Measurements from ENCODE around the gene CCDC13.

Gene CCDC13

GRCh38 chr3:42803414-42804105, 30.5 kb upstream of the CCDC13 start:
- TF ChIP-seq CTCF (conservative IDR thresholded peaks at IDR 0.05; ENCODE audit: low read length) = no peak
- no peak for DNase-seq (ENCODE audit: low read depth)
- peak overlapping the region; percentile 91 for H3K4me3 ChIP-seq (ENCODE audit: low read length)

DNA sequence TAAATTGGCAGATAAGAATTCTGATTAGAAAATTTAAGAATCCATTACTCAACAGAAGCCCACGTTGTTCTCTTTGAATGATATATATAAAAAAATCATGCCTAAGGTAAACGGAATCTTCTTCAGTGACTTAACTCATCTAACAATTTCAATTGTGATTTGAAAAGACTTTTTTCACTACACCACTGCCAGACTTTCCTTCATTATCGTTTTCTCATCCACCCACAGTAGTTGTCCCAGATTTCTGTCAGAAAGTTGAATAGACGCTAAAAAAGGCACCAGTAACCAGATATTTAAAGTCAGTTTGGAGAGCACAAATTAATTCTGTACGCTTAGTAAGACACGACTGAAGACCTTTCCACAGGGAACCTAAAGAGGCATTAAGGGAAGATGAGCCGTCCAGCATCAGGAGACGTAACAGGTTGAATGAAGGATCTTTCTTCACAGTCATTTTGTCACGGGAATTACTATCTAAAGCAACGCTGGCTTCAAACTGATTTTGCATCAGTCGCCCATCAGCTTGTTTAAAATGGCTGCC, 29.9 kb upstream of the CCDC13 start:
- peak overlapping the region; percentile 91 for H3K4me3 ChIP-seq (ENCODE audit: low read length)
- TF ChIP-seq CTCF (conservative IDR thresholded peaks at IDR 0.05; ENCODE audit: low read length) = no peak
- DNase-seq (ENCODE audit: low read depth) = no peak

DNA sequence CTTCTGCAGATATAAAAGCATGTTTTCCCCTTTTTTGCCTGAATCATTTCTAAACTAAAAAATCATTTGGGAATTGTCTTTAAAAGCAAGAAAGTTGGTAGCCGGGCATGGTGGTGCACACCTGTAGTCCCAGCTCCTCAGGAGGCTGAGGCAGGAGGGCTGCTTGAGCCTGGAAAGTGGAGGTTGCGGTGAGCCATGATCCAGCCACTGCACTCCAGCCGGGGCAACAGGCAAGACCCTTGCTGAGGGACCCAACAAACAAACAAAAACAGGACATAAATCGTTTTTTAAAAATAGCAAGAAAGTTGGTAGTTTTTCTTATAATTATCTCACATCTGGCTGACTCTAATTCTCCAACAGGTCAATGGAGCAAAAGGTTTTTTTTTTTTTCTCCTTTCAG, 28.7 kb upstream of the CCDC13 start:
- DNase-seq (ENCODE audit: low read depth) = no peak
- H3K4me3 ChIP-seq (ENCODE audit: low read length) = no peak overlapping the region
- no peak for TF ChIP-seq CTCF (conservative IDR thresholded peaks at IDR 0.05; ENCODE audit: low read length)

- TF ChIP-seq CTCF (conservative IDR thresholded peaks at IDR 0.05; ENCODE audit: low read length) = no peak
- H3K4me3 ChIP-seq (ENCODE audit: low read length) = no peak overlapping the region
- no peak for DNase-seq (ENCODE audit: low read depth)
These were observed 28.1 kb upstream of the CCDC13 start for GRCh38 chr3:42801048-42801620.

GRCh38 chr3:42800251-42800650, 27.2 kb upstream of the CCDC13 start:
- DNase-seq (ENCODE audit: low read depth) = no peak
- TF ChIP-seq CTCF (conservative IDR thresholded peaks at IDR 0.05; ENCODE audit: low read length) = no peak
- H3K4me3 ChIP-seq (ENCODE audit: low read length) = no peak overlapping the region

DNA sequence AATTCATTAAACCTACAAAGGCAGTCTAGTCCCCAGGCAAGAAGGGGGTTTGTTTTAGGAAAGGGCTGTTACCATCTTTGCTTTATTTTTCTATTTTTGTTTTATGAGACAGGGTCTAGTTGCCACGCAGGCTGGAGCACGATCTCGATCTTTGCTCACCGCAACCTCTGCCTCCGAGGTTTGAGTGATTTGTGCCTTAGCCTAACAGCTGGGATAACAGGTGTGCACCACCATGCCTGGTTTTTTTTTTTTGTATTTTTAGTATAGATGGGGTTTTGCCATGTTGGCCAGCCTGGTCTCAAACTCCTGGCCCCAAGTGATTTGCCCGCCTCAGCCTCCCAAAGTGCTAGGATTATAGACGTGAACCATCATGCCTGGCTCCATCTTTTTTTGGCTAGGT, 26.3 kb upstream of the CCDC13 start:
- no peak overlapping the region for H3K4me3 ChIP-seq (ENCODE audit: low read length)
- DNase-seq (ENCODE audit: low read depth) = no peak
- no peak for TF ChIP-seq CTCF (conservative IDR thresholded peaks at IDR 0.05; ENCODE audit: low read length)

DNA sequence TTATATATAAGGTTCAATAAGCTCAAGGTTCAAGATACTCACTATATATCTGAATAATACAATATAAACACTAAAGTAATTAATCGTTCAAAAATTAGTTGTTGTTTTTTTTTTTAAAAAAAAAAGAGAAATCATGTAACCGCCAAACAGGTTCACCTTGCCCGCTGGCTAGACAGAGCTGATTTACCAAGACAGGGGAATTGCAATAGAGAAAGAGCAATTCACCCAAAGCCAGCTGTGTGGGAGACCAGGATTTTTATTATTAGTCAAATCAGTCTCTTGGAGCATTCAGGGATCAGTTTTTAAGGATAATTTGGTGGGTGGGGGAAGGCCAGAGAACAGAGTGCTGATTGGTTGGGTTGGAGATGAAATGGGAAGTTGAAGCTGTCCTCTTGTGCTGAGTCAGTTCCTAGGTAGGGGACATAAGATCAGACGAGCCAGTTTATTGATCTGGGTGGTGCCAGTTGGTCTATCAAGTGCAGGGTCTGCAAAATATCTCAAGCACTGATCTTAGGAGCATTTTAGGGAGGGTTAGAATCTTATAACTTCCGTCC, 23.4 kb upstream of the CCDC13 start:
- H3K4me3 ChIP-seq (ENCODE audit: low read length) = no peak overlapping the region
- DNase-seq (ENCODE audit: low read depth) = no peak
- TF ChIP-seq CTCF (conservative IDR thresholded peaks at IDR 0.05; ENCODE audit: low read length) = no peak

Data from AG10803 (cell line).